Activated CD8-positive, alpha-beta memory T cell treated with anti-CD3 and anti-CD28 coated beads for 48 hours (primary cell): ENCODE measurements around the gene ACSL1.

Experiments used
- DNase-seq, 3 experiments: peaks; one replicate each; pipeline ENCODE4 v3.0.0-alpha.2; 2020; ENCODE audit warnings: low read depth in 2 of 3, low spot score in 2 of 3

ACSL1 gene

DNA sequence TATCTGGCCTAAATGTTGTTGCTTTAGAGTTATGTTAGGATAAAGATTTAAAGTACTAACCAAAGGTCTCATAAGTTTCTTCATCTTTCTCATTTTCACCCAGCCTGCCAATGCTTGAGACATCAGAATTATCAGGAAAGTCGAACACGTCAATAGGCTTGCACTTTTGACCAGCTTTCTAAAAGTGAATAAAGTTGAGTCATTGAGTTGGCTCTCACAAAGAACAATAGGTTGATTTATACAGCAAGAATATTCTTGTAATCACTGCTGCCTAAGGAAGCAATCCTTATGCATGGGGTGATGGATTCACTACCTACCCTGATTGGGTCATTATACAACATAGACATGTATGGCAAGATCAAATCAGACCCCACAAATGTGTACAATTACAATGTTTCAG is 96.9 kb downstream of the ACSL1 start:
- DNase-seq = no peak

- DNase-seq = no peak
Measured at GRCh38 chr4:184727430-184727829, 98.3 kb downstream of the ACSL1 start.

DNA sequence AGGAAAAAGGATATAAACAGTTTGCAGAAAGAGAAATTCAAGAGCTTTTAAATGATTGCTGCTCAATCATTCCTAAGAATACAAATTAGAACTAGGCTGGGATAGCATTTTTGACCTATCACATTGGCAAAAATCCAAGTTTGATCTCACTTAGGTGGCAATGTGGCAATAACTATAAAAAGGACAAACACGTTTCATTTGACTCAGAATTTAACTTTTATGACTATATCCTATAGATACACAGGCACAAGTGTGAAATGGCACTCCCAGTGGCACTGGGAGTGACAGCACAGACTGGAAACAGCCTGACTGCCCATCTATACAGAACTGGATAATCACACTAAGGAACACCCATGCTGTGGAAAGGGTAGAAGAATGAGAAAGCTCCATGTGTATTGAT is 103.0 kb downstream of the ACSL1 start:
- DNase-seq = no peak

DNA sequence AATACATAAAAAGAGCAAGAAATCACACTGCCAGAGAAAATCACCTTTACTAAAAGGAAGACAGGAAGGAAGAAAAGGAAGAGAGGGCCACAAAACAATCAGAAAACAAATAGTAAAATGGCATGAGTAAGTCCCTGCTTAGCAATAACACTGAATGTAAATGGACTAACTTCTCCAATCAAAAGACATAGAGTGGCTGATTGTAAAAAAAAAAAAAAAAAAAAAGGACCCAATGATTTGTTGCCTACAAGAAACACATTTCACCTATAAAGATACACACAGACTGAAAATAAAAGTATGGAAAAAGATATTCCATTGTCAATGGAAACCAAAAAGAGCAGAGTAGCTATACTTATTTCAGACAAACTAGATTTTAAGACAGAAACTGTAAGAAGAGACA is 104.5 kb downstream of the ACSL1 start:
- no peak for DNase-seq

DNA sequence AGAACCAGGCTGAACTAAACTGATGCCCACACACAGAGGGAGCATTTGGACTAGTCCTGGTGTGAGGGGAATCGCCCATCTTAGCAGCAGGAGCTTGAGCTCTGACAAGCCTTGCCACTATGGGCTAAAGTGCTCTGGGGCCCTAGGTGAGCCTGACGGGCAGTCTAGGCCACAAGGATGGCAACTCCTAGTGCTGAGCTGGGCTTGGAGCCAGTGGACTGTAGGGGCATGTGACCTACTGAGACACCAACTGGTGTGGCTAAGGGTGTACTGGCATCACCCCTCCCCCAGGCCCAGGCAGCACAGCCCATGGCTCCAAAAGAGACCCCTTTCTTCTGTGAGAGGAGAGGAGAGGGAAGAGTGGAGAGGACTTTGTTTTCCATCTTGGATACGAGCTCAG is 106.4 kb downstream of the ACSL1 start:
- DNase-seq = no peak

- no peak for DNase-seq
Measured at GRCh38 chr4:184715526-184715925, 110.2 kb downstream of the ACSL1 start.

- DNase-seq = no peak
Measured at GRCh38 chr4:184713887-184714286, 111.9 kb downstream of the ACSL1 start.

- no peak for DNase-seq
Measured at GRCh38 chr4:184712322-184712721, 113.4 kb downstream of the ACSL1 start.

DNA sequence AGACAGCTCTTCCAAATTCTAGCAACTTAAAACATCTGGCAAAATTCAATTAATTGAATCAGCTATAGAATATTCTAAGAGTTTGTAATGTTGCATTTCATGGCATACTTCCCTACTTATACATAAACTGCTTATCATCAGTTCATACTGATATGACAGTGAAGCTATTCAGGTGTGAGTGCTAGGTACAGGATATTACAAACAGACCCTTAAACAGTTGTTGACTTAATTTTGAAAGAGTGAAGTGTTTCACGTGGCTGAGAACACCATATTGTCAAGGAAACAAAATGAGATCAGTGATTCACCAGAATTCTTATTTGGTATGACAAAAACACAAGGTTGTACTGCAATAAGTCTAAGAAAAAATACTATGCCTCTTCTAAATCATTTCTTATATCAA is 119.3 kb downstream of the ACSL1 start:
- DNase-seq = no peak

- DNase-seq = no peak
Measured at GRCh38 chr4:184705692-184706091, 120.1 kb downstream of the ACSL1 start.
